Mucosa of gallbladder (tissue), 1 donor: ENCODE results near the gene KIAA1671. TPM values are rescaled to one million over a fixed set of nuclear protein-coding genes. Genes with fewer than 3 reads are reported as not detected.

Experiments
- DNase-seq: peaks from one replicate; pipeline ENCODE4 v3.0.0-alpha.2; 2020; ENCODE audit warnings: low spot score
- total RNA-seq: library from RNA; stranded (reverse); gene quantifications from one replicate; pipeline ENCODE4 v1.2.1, GENCODE V29; 2021
- donor health status: DM: no; HTN: no; CAD: no.

KIAA1671 gene
- total RNA-seq, 1 donor from 2014 or later: 85.5 TPM

- DNase-seq: no peak
These were observed 28.6 kb downstream of the KIAA1671 start for GRCh38 chr22:24981066-24981465.

GRCh38 chr22:24981656-24982055, 29.1 kb downstream of the KIAA1671 start:
- DNase-seq: no peak

DNA sequence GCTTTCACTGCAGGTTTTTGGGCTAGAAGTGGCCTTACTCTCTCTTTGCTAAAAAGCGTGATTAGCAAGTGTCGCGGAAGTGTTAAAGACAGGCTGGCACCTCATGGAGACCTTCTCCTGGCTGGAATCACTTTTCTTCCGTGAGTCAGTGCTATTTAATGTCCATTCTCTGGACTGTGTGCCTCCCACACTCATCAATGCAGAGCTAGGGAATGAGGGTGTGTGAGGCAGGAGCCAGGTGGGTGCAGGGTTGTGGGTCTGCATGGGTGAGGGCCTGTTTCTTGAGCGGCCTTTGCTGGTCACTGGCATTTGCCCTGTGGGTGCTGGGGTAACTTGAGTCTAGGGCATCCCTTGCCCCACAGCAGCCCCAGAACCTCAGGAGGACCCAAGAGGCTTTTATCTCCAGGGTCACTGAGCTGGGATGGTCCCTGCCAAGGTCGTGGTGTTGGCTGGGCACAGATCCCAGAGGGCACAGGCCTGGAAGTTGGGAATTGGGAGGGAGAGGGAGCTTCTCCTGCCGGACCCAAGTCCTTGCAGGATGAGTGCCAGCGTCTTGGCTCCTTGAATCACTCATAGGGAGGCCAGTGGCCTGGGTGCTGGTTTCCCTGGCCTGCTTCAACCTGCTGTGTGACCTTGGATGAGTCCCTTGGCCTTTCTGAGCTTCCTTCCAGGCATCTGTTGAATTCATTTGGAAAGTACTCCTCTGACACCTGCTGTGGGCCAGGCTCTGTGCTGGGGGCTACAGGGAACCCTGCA, 30.0 kb downstream of the KIAA1671 start:
- DNase-seq: no peak

DNA sequence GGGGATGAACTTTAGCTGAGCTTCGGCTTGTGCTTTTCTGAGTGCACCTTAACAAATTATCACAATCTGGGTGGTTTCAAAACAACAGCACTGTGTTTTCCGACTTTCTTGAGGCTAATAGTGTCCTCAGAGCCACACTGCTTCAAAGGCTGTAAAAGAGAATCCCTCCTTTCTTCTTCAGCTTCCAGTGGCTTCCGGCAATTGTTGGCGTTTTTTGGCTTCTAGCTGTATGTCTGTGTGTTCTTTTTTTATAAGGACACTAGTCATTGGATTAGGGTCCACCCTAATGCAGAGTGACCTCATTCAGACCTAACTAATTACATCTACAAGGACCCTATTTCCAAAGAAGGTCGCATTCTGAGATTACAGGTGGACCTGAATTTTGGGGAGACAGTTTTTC, 30.6 kb downstream of the KIAA1671 start:
- DNase-seq: no peak

GRCh38 chr22:24984122-24984521, 31.6 kb downstream of the KIAA1671 start:
- DNase-seq: no peak

- no peak for DNase-seq
These were observed 33.3 kb downstream of the KIAA1671 start for GRCh38 chr22:24985826-24986214.

DNA sequence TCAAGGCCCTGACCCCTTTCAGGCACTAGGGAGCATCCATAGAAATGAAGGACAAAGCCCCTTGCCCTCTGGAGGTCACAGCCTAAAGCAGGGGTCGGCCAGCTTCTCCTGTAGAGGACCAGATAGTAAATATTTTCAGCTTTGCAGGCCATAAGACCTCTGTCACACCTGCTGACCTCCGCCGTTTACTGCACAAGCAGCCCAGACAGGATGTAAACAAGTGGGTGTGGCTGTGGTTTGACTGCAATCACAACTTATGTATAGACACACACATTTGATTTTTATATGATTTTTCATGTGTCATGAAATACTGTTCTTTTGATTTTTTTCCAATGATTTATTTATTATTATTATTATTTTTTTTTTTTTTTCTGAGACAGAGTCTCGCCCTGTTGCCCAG, 34.3 kb downstream of the KIAA1671 start:
- no peak for DNase-seq

DNA sequence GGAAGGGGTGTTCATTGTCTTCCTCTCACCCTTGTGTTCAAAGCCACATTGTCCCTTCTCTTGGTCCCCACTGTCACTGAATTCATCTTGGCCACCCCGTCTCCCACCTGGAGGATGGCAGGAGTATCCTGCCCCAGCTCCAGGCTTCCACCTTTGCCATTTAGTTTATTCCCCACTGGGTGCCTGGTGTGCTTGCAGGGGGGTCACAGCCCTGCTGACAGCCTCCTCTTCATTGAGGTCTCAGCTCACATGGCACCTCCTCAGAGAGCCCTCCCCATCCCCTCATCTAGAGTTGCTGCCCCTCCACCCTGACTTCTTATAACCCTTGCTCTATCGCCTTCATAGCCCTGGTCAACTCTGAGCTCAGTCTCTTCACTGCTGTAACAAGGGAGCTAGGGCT, 36.6 kb downstream of the KIAA1671 start:
- no peak for DNase-seq

DNA sequence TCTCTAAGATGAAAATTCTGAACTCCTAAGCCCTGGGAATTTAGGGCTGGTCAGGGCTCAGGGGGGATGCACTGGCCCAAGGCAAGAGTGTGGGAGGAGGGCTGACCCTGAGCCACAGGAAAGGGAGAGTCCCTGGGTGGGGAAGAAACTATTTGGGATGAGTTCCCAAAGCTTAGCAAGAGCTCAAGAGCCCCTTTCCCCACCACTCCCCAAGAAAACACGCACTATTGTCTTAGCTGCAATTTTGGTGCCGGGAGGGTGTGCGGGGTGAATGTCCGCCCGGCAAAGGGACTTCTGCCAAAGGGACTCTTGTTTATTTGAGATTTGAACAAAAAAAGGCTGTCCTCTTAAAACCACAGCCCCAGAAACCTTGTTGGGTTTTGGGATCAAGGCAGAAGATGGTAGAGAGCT, 37.0 kb downstream of the KIAA1671 start:
- no peak for DNase-seq

GRCh38 chr22:24990344-24990905, 37.9 kb downstream of the KIAA1671 start:
- no peak for DNase-seq

DNA sequence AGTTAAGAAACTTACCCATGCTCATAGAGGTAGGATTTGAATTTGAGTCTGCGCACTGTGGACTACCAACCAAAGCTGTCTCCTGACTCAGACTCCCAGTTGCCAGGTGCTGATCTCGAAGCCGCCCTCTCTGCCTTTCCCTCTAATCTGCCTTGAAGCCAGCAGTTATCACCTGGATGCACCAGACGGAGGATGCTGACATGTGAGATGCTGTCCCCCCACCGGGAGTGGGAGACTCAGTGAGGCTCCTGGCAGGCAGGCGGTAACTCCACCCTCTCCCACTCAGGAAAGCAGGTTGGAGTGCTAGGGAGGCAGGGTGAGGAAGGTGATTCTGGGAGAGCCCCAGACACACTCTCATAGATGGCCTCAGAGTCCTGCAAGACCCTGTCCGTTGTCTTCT, 40.4 kb downstream of the KIAA1671 start:
- DNase-seq: no peak

- peak; percentile 64 for DNase-seq
These were observed 41.7 kb downstream of the KIAA1671 start for GRCh38 chr22:24994070-24994763.

GRCh38 chr22:24995649-24996180, 43.2 kb downstream of the KIAA1671 start:
- DNase-seq: no peak

GRCh38 chr22:24996420-24996952, 44.0 kb downstream of the KIAA1671 start:
- DNase-seq: no peak

GRCh38 chr22:24997023-24997422, 44.5 kb downstream of the KIAA1671 start:
- DNase-seq: no peak

- DNase-seq: no peak
These were observed 48.2 kb downstream of the KIAA1671 start for GRCh38 chr22:25000686-25001085.

- no peak for DNase-seq
These were observed 49.9 kb downstream of the KIAA1671 start for GRCh38 chr22:25002241-25002985.

DNA sequence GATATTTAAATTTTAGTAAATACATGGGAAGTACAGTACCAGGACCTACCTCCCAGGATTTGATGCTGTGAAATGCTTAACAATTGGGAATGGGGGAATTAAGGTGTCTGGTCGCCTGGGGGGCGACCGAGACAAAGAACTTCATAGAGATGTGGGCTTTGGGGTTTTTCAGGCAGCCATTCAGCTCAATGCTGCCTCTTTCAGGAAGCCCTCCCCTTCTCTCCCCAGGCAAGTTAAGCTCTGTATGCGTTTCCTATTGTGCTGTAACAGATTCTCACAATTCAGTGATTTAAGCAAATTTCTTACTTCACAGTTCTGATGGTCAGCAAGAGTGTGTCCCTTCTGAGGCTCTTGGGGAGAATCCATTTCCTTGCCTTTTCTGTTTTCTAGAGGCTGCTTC, 53.8 kb downstream of the KIAA1671 start:
- DNase-seq: no peak

- DNase-seq: no peak
These were observed 55.1 kb downstream of the KIAA1671 start for GRCh38 chr22:25007444-25008106.

- no peak for DNase-seq
These were observed 56.1 kb downstream of the KIAA1671 start for GRCh38 chr22:25008666-25009065.

- DNase-seq: no peak
These were observed 60.2 kb downstream of the KIAA1671 start for GRCh38 chr22:25012741-25013143.
